CD4-positive, alpha-beta T cell (primary cell): ENCODE data around the gene DNASE1L2. TPM values are rescaled to one million over a fixed set of nuclear protein-coding genes. Genes with fewer than 3 reads are reported as not detected.

Experiments
- ATAC-seq: fragments of 200-7000 bp; cut with Tn5 transposase; one replicate; pipeline ENCODE4 v1.10.0; 2022; ENCODE audit warnings: mild to moderate bottlenecking; ENCODE audit not compliant: poor library complexity
- CTCF ChIA-PET: fragments of 350-600 bp; sonication (Branson Sonifier 250); formaldehyde crosslinking; loops from one replicate; lab custom pipeline; 2021; ENCODE audit warnings: antibody characterized with exemption, inconsistent platforms; lab: Charles Lee
- POLR2A ChIA-PET: fragments of 350-600 bp; sonication (Branson Sonifier 250); formaldehyde crosslinking; loops from one replicate; lab custom pipeline; 2021; ENCODE audit warnings: antibody characterized with exemption, inconsistent platforms; lab: Charles Lee
- DNase-seq, 14 experiments: peaks; one replicate each; pipeline ENCODE4 v3.0.0-alpha.2; 2013 to 2020; ENCODE audit warnings: mixed read lengths in 2 of 14
- H3K27ac ChIP-seq, 2 donors: one replicate each; pipeline versions ENCODE4 v1.5.1 to v1.7.0; 2013; ENCODE audit warnings: low read length in 2 of 2, low read depth in 1 of 2, mild to moderate bottlenecking in 1 of 2
- H3K27me3 ChIP-seq, 2 experiments: 1 replicate in 1 of 2; 2 replicates in 1 of 2; pipeline versions ENCODE4 v1.6.1 to v1.7.0; 2013; ENCODE audit warnings: low read length in 2 of 2, control low read depth in 1 of 2, mild to moderate bottlenecking in 1 of 2, moderate library complexity in 1 of 2; ENCODE audit not compliant: insufficient read depth in 2 of 2, control insufficient read depth in 1 of 2
- H3K36me3 ChIP-seq: one replicate; pipeline ENCODE4 v1.6.1; 2013; ENCODE audit warnings: low read length, control low read depth; ENCODE audit not compliant: insufficient read depth
- H3K4me1 ChIP-seq: one replicate; pipeline ENCODE4 v1.6.1; 2013; ENCODE audit warnings: low read length, control low read depth; ENCODE audit not compliant: insufficient read depth
- H3K4me3 ChIP-seq: one replicate; pipeline ENCODE4 v1.5.1; 2013; ENCODE audit warnings: mild to moderate bottlenecking, low read length, moderate library complexity
- H3K9me3 ChIP-seq, 2 experiments: 1 replicate in 1 of 2; 2 replicates in 1 of 2; pipeline versions ENCODE4 v1.6.1 to v1.7.0; 2013; ENCODE audit warnings: low read length in 2 of 2, mild to moderate bottlenecking in 2 of 2, control low read depth in 1 of 2, moderate library complexity in 1 of 2; ENCODE audit not compliant: control insufficient read depth in 1 of 2, insufficient read depth in 1 of 2
- H3K27ac Mint-ChIP-seq: one replicate; pipeline ENCODE4 v1.8.0; 2020; ENCODE audit warnings: mixed read lengths
- H3K27me3 Mint-ChIP-seq: one replicate; pipeline ENCODE4 v1.8.0; 2021; ENCODE audit warnings: mixed read lengths
- H3K36me3 Mint-ChIP-seq: one replicate; pipeline ENCODE4 v1.8.0; 2021; ENCODE audit warnings: low read depth, mixed read lengths
- H3K4me1 Mint-ChIP-seq: one replicate; pipeline ENCODE4 v1.8.0; 2021; ENCODE audit warnings: low read depth, mixed read lengths
- H3K4me3 Mint-ChIP-seq: one replicate; pipeline ENCODE4 v1.8.0; 2020; ENCODE audit warnings: mild to moderate bottlenecking, mixed read lengths
- H3K9me3 Mint-ChIP-seq: one replicate; pipeline ENCODE4 v1.8.0; 2020; ENCODE audit warnings: mixed read lengths
- intact Hi-C, 2 experiments: fragments of 100-400 bp; cut with DNase I in 1 of 2; cut with micrococcal nuclease in 1 of 2; formaldehyde crosslinking; loops; one replicate each; pipeline versions ENCODE4 v1.15.1 to v1.9.0; 2023 to 2025; cut with DNase I, micrococcal nuclease
- total RNA-seq, 174 experiments: library from RNA in 2 of 174; stranded (reverse) in 2 of 174; gene quantifications; one replicate each; pipeline ENCODE4 v1.2.3 and lab custom pipeline; 2021 to 2026
- TF ChIP-seq, protein P1 (sequence below): fragments of 200-600 bp; IDR thresholded peaks from one replicate; pipeline ENCODE4 v1.8.0; 2022; ENCODE audit warnings: antibody characterized with exemption, mild to moderate bottlenecking

DNASE1L2 gene
- total RNA-seq, 2 experiments from 2014 or later: 0.22 to 0.36 TPM

- Mint-ChIP-seq H3K27ac (no peak overlapping the region), H3K9me3 (no peaks in the 10 kb centered on the region), H3K36me3 (peaks cover 22% of the 10 kb centered on the region), H3K27me3 (no peaks in the 10 kb centered on the region), H3K4me3 (no peak overlapping the region), H3K4me1 (peaks cover 8% of the 10 kb centered on the region)
- peaks cover 17% of the 10 kb centered on the region for H3K4me1 ChIP-seq
- intact Hi-C loops: no loop called here
- no peaks in the 10 kb centered on the region for H3K27me3 ChIP-seq
- ChIA-PET CTCF (no interaction called here), POLR2A (interaction anchor here (1.5 kb wide), 1 partner anchor 14 kb away, joined by 4 read pairs; the partner anchor contains the start of gene PGP)
- TF ChIP-seq, protein P1, sequence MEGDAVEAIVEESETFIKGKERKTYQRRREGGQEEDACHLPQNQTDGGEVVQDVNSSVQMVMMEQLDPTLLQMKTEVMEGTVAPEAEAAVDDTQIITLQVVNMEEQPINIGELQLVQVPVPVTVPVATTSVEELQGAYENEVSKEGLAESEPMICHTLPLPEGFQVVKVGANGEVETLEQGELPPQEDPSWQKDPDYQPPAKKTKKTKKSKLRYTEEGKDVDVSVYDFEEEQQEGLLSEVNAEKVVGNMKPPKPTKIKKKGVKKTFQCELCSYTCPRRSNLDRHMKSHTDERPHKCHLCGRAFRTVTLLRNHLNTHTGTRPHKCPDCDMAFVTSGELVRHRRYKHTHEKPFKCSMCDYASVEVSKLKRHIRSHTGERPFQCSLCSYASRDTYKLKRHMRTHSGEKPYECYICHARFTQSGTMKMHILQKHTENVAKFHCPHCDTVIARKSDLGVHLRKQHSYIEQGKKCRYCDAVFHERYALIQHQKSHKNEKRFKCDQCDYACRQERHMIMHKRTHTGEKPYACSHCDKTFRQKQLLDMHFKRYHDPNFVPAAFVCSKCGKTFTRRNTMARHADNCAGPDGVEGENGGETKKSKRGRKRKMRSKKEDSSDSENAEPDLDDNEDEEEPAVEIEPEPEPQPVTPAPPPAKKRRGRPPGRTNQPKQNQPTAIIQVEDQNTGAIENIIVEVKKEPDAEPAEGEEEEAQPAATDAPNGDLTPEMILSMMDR: no peak
- H3K27ac ChIP-seq: no peak overlapping the region
- peaks cover 60% of the 10 kb centered on the region for H3K36me3 ChIP-seq
- H3K9me3 ChIP-seq: no peaks in the 10 kb centered on the region
- DNase-seq: no peak
- H3K4me3 ChIP-seq: no peak overlapping the region
- ATAC-seq: no peak
Observed at GRCh38 chr16:2229091-2229490, 7.2 kb upstream of the DNASE1L2 start.

GRCh38 chr16:2229632-2230250, 6.5 kb upstream of the DNASE1L2 start:
- H3K4me1 ChIP-seq: peaks cover 11% of the 10 kb centered on the region
- H3K4me1 Mint-ChIP-seq: peaks cover 4% of the 10 kb centered on the region
- intact Hi-C loops: no loop called here
- H3K27me3 ChIP-seq: no peaks in the 10 kb centered on the region
- H3K36me3 Mint-ChIP-seq: peaks cover 23% of the 10 kb centered on the region
- no peaks in the 10 kb centered on the region for H3K9me3 Mint-ChIP-seq
- TF ChIP-seq, protein P1: no peak
- ChIA-PET CTCF (no interaction called here), POLR2A (interaction anchor here (1.5 kb wide), 1 partner anchor 15 kb away, joined by 4 read pairs; the partner anchor contains the start of gene PGP)
- no peaks in the 10 kb centered on the region for H3K27me3 Mint-ChIP-seq
- H3K4me3 ChIP-seq: no peak overlapping the region
- H3K27ac Mint-ChIP-seq: no peak overlapping the region
- H3K36me3 ChIP-seq: peaks cover 67% of the 10 kb centered on the region
- ATAC-seq (no peak), DNase-seq (no peak)
- no peak overlapping the region for H3K27ac ChIP-seq
- no peaks in the 10 kb centered on the region for H3K9me3 ChIP-seq
- no peak overlapping the region for H3K4me3 Mint-ChIP-seq

GRCh38 chr16:2230376-2230775, 5.9 kb upstream of the DNASE1L2 start:
- no peak overlapping the region for H3K4me3 ChIP-seq
- no peaks in the 10 kb centered on the region for H3K9me3 Mint-ChIP-seq
- intact Hi-C loops: no loop called here
- CTCF ChIA-PET: no interaction called here
- H3K27ac ChIP-seq: no peak overlapping the region
- no peak overlapping the region for H3K4me3 Mint-ChIP-seq
- H3K9me3 ChIP-seq: no peaks in the 10 kb centered on the region
- ATAC-seq (no peak), DNase-seq (no peak)
- peaks cover 28% of the 10 kb centered on the region for H3K36me3 Mint-ChIP-seq
- peaks cover 70% of the 10 kb centered on the region for H3K36me3 ChIP-seq
- H3K27me3 Mint-ChIP-seq: peaks cover 2% of the 10 kb centered on the region
- TF ChIP-seq, protein P1: no peak
- H3K4me1 ChIP-seq: peaks cover 5% of the 10 kb centered on the region
- H3K27me3 ChIP-seq: no peaks in the 10 kb centered on the region
- POLR2A ChIA-PET: interaction anchor here (1.5 kb wide), 1 partner anchor 16 kb away, joined by 4 read pairs; the partner anchor contains the start of gene PGP
- H3K27ac Mint-ChIP-seq: no peak overlapping the region
- peaks cover 4% of the 10 kb centered on the region for H3K4me1 Mint-ChIP-seq
